Camera-type eye (tissue), 1 donor: ENCODE results near the gene PAQR5. TPM values are rescaled to one million over a fixed set of nuclear protein-coding genes. Genes with fewer than 3 reads are reported as not detected.

Experiments
- total RNA-seq: library from RNA; depleted of rRNA; stranded (reverse); fragments of >200 nt; gene quantifications from one replicate; pipeline ENCODE4 v1.2.3, GENCODE V29; 2014

PAQR5 gene, protein sequence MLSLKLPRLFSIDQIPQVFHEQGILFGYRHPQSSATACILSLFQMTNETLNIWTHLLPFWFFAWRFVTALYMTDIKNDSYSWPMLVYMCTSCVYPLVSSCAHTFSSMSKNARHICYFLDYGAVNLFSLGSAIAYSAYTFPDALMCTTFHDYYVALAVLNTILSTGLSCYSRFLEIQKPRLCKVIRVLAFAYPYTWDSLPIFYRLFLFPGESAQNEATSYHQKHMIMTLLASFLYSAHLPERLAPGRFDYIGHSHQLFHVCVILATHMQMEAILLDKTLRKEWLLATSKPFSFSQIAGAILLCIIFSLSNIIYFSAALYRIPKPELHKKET
- 3.1 TPM for total RNA-seq

GRCh38 chr15:69298697-69299441 lies at the start of gene PAQR5:
TSS of gene PAQR5 (plus strand) at chr15:69298912. CDS start at chr15:69360081, 61,169 bp downstream.

GRCh38 chr15:69413822-69414700 lies 115.3 kb downstream of the PAQR5 start, which contains the start of gene KIF23:
TSS of gene KIF23 (plus strand) at chr15:69414349. CDS start at chr15:69414466, 117 bp downstream.

DNA sequence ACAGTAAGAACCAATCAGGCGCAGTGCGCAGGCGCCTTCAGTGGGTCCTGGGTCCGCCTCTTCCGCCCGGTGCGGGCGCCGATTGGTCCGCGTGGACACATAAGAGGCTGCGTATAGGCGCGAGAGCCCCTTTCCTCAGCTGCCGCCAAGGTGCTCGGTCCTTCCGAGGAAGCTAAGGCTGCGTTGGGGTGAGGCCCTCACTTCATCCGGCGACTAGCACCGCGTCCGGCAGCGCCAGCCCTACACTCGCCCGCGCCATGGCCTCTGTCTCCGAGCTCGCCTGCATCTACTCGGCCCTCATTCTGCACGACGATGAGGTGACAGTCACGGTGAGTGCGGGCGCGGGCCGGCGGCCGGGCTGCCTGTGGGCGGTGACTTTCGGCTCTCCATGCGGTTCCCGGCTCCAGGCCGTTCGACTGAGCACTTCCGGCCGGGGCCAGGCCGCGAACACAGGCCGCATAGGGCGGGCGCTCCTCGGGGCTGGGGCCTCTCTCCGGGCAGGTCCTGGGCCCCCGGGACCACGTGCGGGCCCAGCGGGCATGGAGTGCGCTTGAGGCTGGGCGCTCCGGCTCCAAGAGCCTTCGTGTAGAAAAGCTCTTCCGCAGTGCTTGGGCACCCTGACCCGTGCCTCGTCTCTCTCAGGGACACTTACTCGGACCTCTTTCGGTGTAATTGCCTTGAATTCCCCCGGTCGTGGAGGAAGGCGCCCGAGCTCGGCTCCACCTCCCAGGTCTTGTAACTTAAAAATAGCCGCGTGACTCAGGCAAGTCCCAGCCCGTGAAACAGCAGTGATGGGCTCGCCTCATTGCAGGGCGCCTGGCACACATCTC lies 154.2 kb downstream of the PAQR5 start, which contains the start of gene RPLP1:
Gene RPLP1, plus strand, starts transcription at position 127 of the 830 bp plus-strand sequence. Its CDS starts 131 bp downstream, at position 258.

Other genes with a start within 250 kb of the PAQR5 start
- 85.8 TPM for gene GLCE, start 138.3 kb upstream of the PAQR5 start, total RNA-seq
- gene KIF23, start 115.4 kb downstream of the PAQR5 start, total RNA-seq, result 22.6 TPM
- gene RPLP1, start 153.9 kb downstream of the PAQR5 start, total RNA-seq, result 100 TPM